Fibroblast of peridontal ligament (primary cell): ENCODE measurements around the gene RGS21.

ENCODE experiments used
- DNase-seq: peaks from one replicate; pipeline ENCODE4 v3.0.0-alpha.2; 2010; ENCODE audit errors: extremely low read depth

The RGS21 gene

GRCh38 chr1:192378878-192379277, 62.1 kb downstream of the RGS21 start:
- no peak for DNase-seq

GRCh38 chr1:192379554-192379953, 62.8 kb downstream of the RGS21 start:
- no peak for DNase-seq

GRCh38 chr1:192382758-192383157, 66.0 kb downstream of the RGS21 start:
- no peak for DNase-seq

- DNase-seq = no peak
Observed at GRCh38 chr1:192386051-192386650, 69.4 kb downstream of the RGS21 start.

- DNase-seq = no peak
Observed at GRCh38 chr1:192395211-192395610, 78.4 kb downstream of the RGS21 start.

GRCh38 chr1:192395895-192396294, 79.1 kb downstream of the RGS21 start:
- no peak for DNase-seq

- DNase-seq = no peak
Observed at GRCh38 chr1:192399161-192399560, 82.4 kb downstream of the RGS21 start.

- DNase-seq = peak; percentile 80
Observed at GRCh38 chr1:192401825-192402224, 85.0 kb downstream of the RGS21 start.

- no peak for DNase-seq
Observed at GRCh38 chr1:192402571-192402970, 85.8 kb downstream of the RGS21 start.

GRCh38 chr1:192407206-192407605, 90.4 kb downstream of the RGS21 start:
- DNase-seq = peak; percentile 11
